ENCODE data around the gene GRIA4. TPM values are rescaled to one million over a fixed set of nuclear protein-coding genes. Genes with fewer than 3 reads are reported as not detected.

The GRIA4 gene
- total RNA-seq, 1 experiment from 2014 or later, result not detected

GRCh38 chr11:105732611-105733010, 122.7 kb downstream of the GRIA4 start:
- H3K27ac ChIP-seq (ENCODE audit: low read depth, low read length, poor library complexity, severe bottlenecking), result no peak overlapping the region
- H3K4me1 ChIP-seq (ENCODE audit: insufficient read depth, low read length, poor library complexity, severe bottlenecking), result no peaks in the 10 kb centered on the region
- intact Hi-C loops (cut with micrococcal nuclease; ENCODE audit: unreplicated experiment), result no loop called here
- no peak for TF ChIP-seq EZH2 (IDR thresholded peaks at IDR 0.05; ENCODE audit: borderline replicate concordance, low read depth, low read length, poor library complexity, severe bottlenecking)
- no peak for TF ChIP-seq CTCF (conservative IDR thresholded peaks at IDR 0.05; ENCODE audit: low read depth, low read length)
- H3K27me3 ChIP-seq (replicated peaks; ENCODE audit: insufficient read depth, low read depth, low read length, poor library complexity), result no peaks in the 10 kb centered on the region
- DNase-seq (ENCODE audit: low spot score), result no peak
- POLR2A ChIA-PET (ENCODE audit: low non-redundant PET), result no interaction called here
- H3K36me3 ChIP-seq (ENCODE audit: insufficient read depth, low read length, poor library complexity, severe bottlenecking), result no peaks in the 10 kb centered on the region
- no peak overlapping the region for H3K4me3 ChIP-seq (ENCODE audit: low read depth, low read length, poor library complexity, severe bottlenecking)
- BruUV-seq (replicated peaks), result no TSS peak
- CTCF ChIA-PET, result no interaction called here
- H3K9me3 ChIP-seq (ENCODE audit: low read depth, low read length, poor library complexity, severe bottlenecking), result no peaks in the 10 kb centered on the region

- CTCF ChIA-PET, result no interaction called here
- POLR2A ChIA-PET (ENCODE audit: low non-redundant PET), result no interaction called here
- no peak for TF ChIP-seq EZH2 (IDR thresholded peaks at IDR 0.05; ENCODE audit: borderline replicate concordance, low read depth, low read length, poor library complexity, severe bottlenecking)
- no peak for TF ChIP-seq CTCF (conservative IDR thresholded peaks at IDR 0.05; ENCODE audit: low read depth, low read length)
- intact Hi-C loops (cut with micrococcal nuclease; ENCODE audit: unreplicated experiment), result no loop called here
- Histone ChIP-seq H3K9me3 (ENCODE audit: low read depth, low read length, poor library complexity, severe bottlenecking) (no peaks in the 10 kb centered on the region), H3K4me3 (ENCODE audit: low read depth, low read length, poor library complexity, severe bottlenecking) (no peak overlapping the region), H3K36me3 (ENCODE audit: insufficient read depth, low read length, poor library complexity, severe bottlenecking) (no peaks in the 10 kb centered on the region), H3K27ac (ENCODE audit: low read depth, low read length, poor library complexity, severe bottlenecking) (no peak overlapping the region), H3K4me1 (ENCODE audit: insufficient read depth, low read length, poor library complexity, severe bottlenecking) (no peaks in the 10 kb centered on the region), H3K27me3 (replicated peaks; ENCODE audit: insufficient read depth, low read depth, low read length, poor library complexity) (no peaks in the 10 kb centered on the region)
- BruUV-seq (replicated peaks), result no TSS peak
- DNase-seq (ENCODE audit: low spot score), result no peak
These were observed 124.6 kb downstream of the GRIA4 start for GRCh38 chr11:105734426-105734825.

- Histone ChIP-seq H3K4me1 (ENCODE audit: insufficient read depth, low read length, poor library complexity, severe bottlenecking) (no peaks in the 10 kb centered on the region), H3K4me3 (ENCODE audit: low read depth, low read length, poor library complexity, severe bottlenecking) (no peak overlapping the region), H3K27ac (ENCODE audit: low read depth, low read length, poor library complexity, severe bottlenecking) (no peak overlapping the region), H3K9me3 (ENCODE audit: low read depth, low read length, poor library complexity, severe bottlenecking) (no peaks in the 10 kb centered on the region), H3K36me3 (ENCODE audit: insufficient read depth, low read length, poor library complexity, severe bottlenecking) (no peaks in the 10 kb centered on the region), H3K27me3 (replicated peaks; ENCODE audit: insufficient read depth, low read depth, low read length, poor library complexity) (no peaks in the 10 kb centered on the region)
- intact Hi-C loops (cut with micrococcal nuclease; ENCODE audit: unreplicated experiment), result no loop called here
- POLR2A ChIA-PET (ENCODE audit: low non-redundant PET), result no interaction called here
- BruUV-seq (replicated peaks), result no TSS peak
- CTCF ChIA-PET, result no interaction called here
- no peak for TF ChIP-seq EZH2 (IDR thresholded peaks at IDR 0.05; ENCODE audit: borderline replicate concordance, low read depth, low read length, poor library complexity, severe bottlenecking)
- no peak for TF ChIP-seq CTCF (conservative IDR thresholded peaks at IDR 0.05; ENCODE audit: low read depth, low read length)
- no peak for DNase-seq (ENCODE audit: low spot score)
These were observed 128.4 kb downstream of the GRIA4 start for GRCh38 chr11:105738251-105738650.

Data from A673 (cell line).